Body of pancreas (tissue), 4 donors: ENCODE results near the gene CLEC4F. TPM values are rescaled to one million over a fixed set of nuclear protein-coding genes. Genes with fewer than 3 reads are reported as not detected.
"Not testable (repeated sequence)": the region's sequence is repeated elsewhere in the genome, so short reads cannot be mapped to it uniquely, and the experiment has no call there.

Source experiments
- ATAC-seq: fragments of 150-250 bp; one replicate; pipeline ENCODE4 v1.9.1; 2016
- DNase-seq, 4 donors: peaks; one replicate each; pipeline ENCODE4 v3.0.0-alpha.2; 2019
- H3K27ac ChIP-seq, 4 donors: fragments of 200-600 bp; sonication (generic); 1 replicate in 3 of 4; 2 replicates in 1 of 4; pipeline versions ENCODE4 v1.5.1 to v1.6.1; 2016 to 2019; ENCODE audit warnings: mild to moderate bottlenecking in 1 of 4, mixed read lengths in 1 of 4, moderate library complexity in 1 of 4
- H3K27me3 ChIP-seq, 2 donors: fragments of 200-600 bp; sonication (generic); one replicate each; pipeline ENCODE4 v1.6.0; 2016; ENCODE audit warnings: mild to moderate bottlenecking in 1 of 2
- H3K36me3 ChIP-seq, 2 donors: fragments of 200-600 bp; sonication (generic); replicated peaks in 1 of 2; 2 replicates each; pipeline ENCODE4 v1.5.1; 2016; ENCODE audit warnings: low read depth in 2 of 2; ENCODE audit not compliant: insufficient read depth in 1 of 2
- H3K4me1 ChIP-seq: fragments of 200-600 bp; sonication (generic); one replicate; pipeline ENCODE4 v1.6.0; 2016
- H3K4me3 ChIP-seq, 2 donors: fragments of 200-600 bp; sonication (generic); 1 replicate in 1 of 2; 2 replicates in 1 of 2; pipeline ENCODE4 v1.5.1; 2016 to 2019
- H3K9me3 ChIP-seq, 3 donors: fragments of 200-600 bp; sonication (generic); 1 replicate in 2 of 3; 2 replicates in 1 of 3; pipeline ENCODE4 v1.5.1; 2016
- POLR2A ChIP-seq, 3 donors: fragments of 450-650 bp; IDR thresholded peaks; one replicate each; pipeline ENCODE4 v1.6.1; 2016; ENCODE audit warnings: antibody characterized with exemption in 3 of 3, mild to moderate bottlenecking in 2 of 3
- WGBS, 2 donors: methylation state at CpG; one replicate each; pipeline ENCODE4 v1.1.5; 2017; 5-methylcytosine and 5-hydroxymethylcytosine counted together
- intact Hi-C: fragments of 100-400 bp; cut with DNase I; formaldehyde crosslinking; loops from one replicate; pipeline ENCODE4 v1.15.1; 2023
- total RNA-seq, 2 donors: library from RNA; depleted of rRNA; stranded (reverse); fragments of >200 nt; gene quantifications; one replicate each; pipeline ENCODE4 v1.1.0, GENCODE V29; 2016
- TF ChIP-seq, protein P1 (sequence below), 7 experiments: fragments of 450-650 bp in 4 of 7; fragments of 200-600 bp in 3 of 7; sonication (generic) in 3 of 7; IDR thresholded peaks; one replicate each; pipeline ENCODE4 v1.5.1; 2016 to 2019; ENCODE audit warnings: antibody characterized with exemption in 7 of 7

Gene CLEC4F
- total RNA-seq, 2 donors from 2014 or later: 3.3 TPM; not detected in 1

GRCh38 chr2:70806013-70806412 is 14.4 kb downstream of the CLEC4F start:
- no peak overlapping the region for H3K27ac ChIP-seq
- intact Hi-C loops: no loop called here
- no peak for DNase-seq

GRCh38 chr2:70801607-70802263 is 18.7 kb downstream of the CLEC4F start:
- Histone ChIP-seq H3K27ac (peak overlapping the region in 3 of 4 donors; percentile 38 to 57 (median 48)), H3K9me3 (no peaks in the 10 kb centered on the region), H3K4me1 (peaks cover 17% of the 10 kb centered on the region), H3K4me3 (no peak overlapping the region), H3K36me3 (no peaks in the 10 kb centered on the region), H3K27me3 (no peaks in the 10 kb centered on the region)
- no peak for TF ChIP-seq POLR2A (IDR thresholded peaks at IDR 0.05)
- TF ChIP-seq, protein P1, sequence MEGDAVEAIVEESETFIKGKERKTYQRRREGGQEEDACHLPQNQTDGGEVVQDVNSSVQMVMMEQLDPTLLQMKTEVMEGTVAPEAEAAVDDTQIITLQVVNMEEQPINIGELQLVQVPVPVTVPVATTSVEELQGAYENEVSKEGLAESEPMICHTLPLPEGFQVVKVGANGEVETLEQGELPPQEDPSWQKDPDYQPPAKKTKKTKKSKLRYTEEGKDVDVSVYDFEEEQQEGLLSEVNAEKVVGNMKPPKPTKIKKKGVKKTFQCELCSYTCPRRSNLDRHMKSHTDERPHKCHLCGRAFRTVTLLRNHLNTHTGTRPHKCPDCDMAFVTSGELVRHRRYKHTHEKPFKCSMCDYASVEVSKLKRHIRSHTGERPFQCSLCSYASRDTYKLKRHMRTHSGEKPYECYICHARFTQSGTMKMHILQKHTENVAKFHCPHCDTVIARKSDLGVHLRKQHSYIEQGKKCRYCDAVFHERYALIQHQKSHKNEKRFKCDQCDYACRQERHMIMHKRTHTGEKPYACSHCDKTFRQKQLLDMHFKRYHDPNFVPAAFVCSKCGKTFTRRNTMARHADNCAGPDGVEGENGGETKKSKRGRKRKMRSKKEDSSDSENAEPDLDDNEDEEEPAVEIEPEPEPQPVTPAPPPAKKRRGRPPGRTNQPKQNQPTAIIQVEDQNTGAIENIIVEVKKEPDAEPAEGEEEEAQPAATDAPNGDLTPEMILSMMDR (IDR thresholded peaks at IDR 0.05): no peak
- peak; percentile 44 to 76 (median 53) for DNase-seq
- intact Hi-C loops: no loop called here
- 28 to 36% methylated on average over 5 to 10 of the region's 10 CpGs for WGBS, 2 donors
- ATAC-seq: peak; percentile 79

More at GRCh38 chr2:70806013-70806412, 14.4 kb downstream of the CLEC4F start:
- Histone ChIP-seq H3K27me3 (no peaks in the 10 kb centered on the region), H3K4me3 (no peak overlapping the region), H3K9me3 (no peaks in the 10 kb centered on the region), H3K4me1 (peaks cover 15% of the 10 kb centered on the region), H3K36me3 (no peaks in the 10 kb centered on the region)
- WGBS, 2 donors: 73 to 74% methylated on average over 5 of the region's 5 CpGs
- TF ChIP-seq, protein P1 (IDR thresholded peaks at IDR 0.05): no peak
- ATAC-seq: no peak

- intact Hi-C loops: loop anchor here (10.0 kb wide), 1 partner anchor 145 kb away; no protein-coding TSS in a partner anchor
- TF ChIP-seq POLR2A (IDR thresholded peaks at IDR 0.05): no peak
- TF ChIP-seq, protein P1 (IDR thresholded peaks at IDR 0.05): no peak
- Histone ChIP-seq H3K27ac (no peak overlapping the region), H3K36me3 (no peaks in the 10 kb centered on the region), H3K4me1 (peaks cover 17% of the 10 kb centered on the region), H3K27me3 (no peaks in the 10 kb centered on the region), H3K4me3 (no peak overlapping the region), H3K9me3 (no peaks in the 10 kb centered on the region)
- 89 to 98% methylated on average over 2 of the region's 2 CpGs for WGBS, 2 donors
- DNase-seq: no peak
- ATAC-seq: no peak
These were observed 20.7 kb downstream of the CLEC4F start for GRCh38 chr2:70799706-70800105.

DNA sequence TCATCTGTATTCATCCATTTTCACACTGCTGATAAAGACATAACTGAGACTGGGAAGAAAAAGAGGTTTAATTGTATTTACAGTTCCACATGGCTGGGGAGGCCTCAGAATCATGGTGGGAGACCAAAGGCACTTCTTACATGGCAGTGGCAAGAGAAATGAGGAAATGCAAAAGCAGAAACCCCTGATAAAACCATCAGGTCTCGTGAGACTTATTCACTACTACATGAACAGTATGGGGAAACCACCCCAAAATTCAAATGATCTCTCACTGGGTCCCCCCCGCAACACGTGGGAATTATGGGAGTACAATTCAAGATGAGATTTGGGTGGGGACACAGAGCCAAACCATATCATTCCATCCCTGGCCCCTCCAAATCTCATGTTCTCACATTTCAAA is 22.4 kb downstream of the CLEC4F start:
- not testable (repeated sequence) for H3K27ac ChIP-seq, H3K4me3 ChIP-seq, H3K36me3 ChIP-seq, H3K27me3 ChIP-seq, H3K9me3 ChIP-seq, ATAC-seq, DNase-seq
- peaks cover 17% of the 10 kb centered on the region for H3K4me1 ChIP-seq
- 72 to 74% methylated on average over 3 of the region's 3 CpGs for WGBS, 2 donors
- intact Hi-C loops: loop anchor here (10.0 kb wide), 1 partner anchor 147 kb away; no protein-coding TSS in a partner anchor

DNA sequence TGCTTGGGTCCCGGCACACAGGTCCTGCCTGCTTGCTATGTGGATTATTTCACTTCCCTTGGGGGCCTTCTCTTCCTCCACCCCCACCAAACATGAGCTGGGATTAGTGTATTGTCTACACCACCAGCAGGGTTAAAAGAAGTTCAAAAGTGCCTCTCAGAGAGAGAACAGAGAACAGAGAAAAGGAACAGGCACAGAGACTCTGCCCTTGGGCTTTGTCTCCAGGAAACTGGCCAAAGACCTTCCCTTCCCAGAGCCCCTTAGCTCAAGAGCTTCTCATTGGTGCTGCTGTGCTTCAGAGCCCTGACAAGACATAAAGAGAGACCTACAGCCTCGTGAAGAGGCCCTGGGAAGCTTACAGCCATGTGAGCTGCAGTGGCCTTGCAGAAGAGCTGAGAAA is 22.9 kb downstream of the CLEC4F start:
- WGBS, 2 donors: 59 to 63% methylated on average over 2 of the region's 2 CpGs
- TF ChIP-seq POLR2A (IDR thresholded peaks at IDR 0.05): no peak
- TF ChIP-seq, protein P1 (IDR thresholded peaks at IDR 0.05): no peak
- no peak overlapping the region for H3K4me3 ChIP-seq
- H3K27ac ChIP-seq: no peak overlapping the region
- intact Hi-C loops: loop anchor here (10.0 kb wide), 1 partner anchor 147 kb away; no protein-coding TSS in a partner anchor
- no peak for ATAC-seq
- no peaks in the 10 kb centered on the region for H3K36me3 ChIP-seq
- H3K9me3 ChIP-seq: no peaks in the 10 kb centered on the region
- H3K4me1 ChIP-seq: peaks cover 17% of the 10 kb centered on the region
- no peaks in the 10 kb centered on the region for H3K27me3 ChIP-seq
- no peak for DNase-seq
